PC-3 (cell line): ENCODE results near the gene TRAPPC2L. TPM values are rescaled to one million over a fixed set of nuclear protein-coding genes. Genes with fewer than 3 reads are reported as not detected.

Experiments used
- ATAC-seq: fragments of 200-7000 bp; cut with Tn5 transposase; 2 replicates; pipeline ENCODE4 v1.9.1; 2020; ENCODE audit warnings: mild to moderate bottlenecking, moderate library complexity
- BruUV-seq: library from RNA; stranded (reverse); fragments of 400-500 nt; replicated peaks from 2 replicates; lab custom pipeline; 2021; lab: Mats Ljungman, UMichigan
- CTCF ChIA-PET: fragments of 300-600 bp; sonication (Branson Sonifier 250); formaldehyde crosslinking; loops from one replicate; lab custom pipeline; 2022; ENCODE audit warnings: antibody characterized with exemption; lab: Charles Lee
- POLR2A ChIA-PET: fragments of 300-600 bp; sonication (Branson Sonifier 250); formaldehyde crosslinking; loops from one replicate; lab custom pipeline; 2022; ENCODE audit warnings: antibody characterized with exemption; ENCODE audit not compliant: unreplicated experiment; lab: Charles Lee
- DNase-seq: peaks from one replicate; pipeline ENCODE4 v3.0.0-alpha.2; 2015
- H2AFZ ChIP-seq: fragments of 300-600 bp; sonication (generic); 2 replicates; pipeline ENCODE4 v1.6.0; 2016; ENCODE audit warnings: antibody characterized with exemption, low read length
- H3F3A ChIP-seq: fragments of 300-600 bp; sonication (generic); one replicate; pipeline ENCODE4 v1.6.0; 2017; ENCODE audit warnings: antibody characterized with exemption, low read length, control low read depth, mild to moderate bottlenecking; ENCODE audit not compliant: unreplicated experiment
- H3K27ac ChIP-seq: fragments of 300-600 bp; sonication (generic); 2 replicates; pipeline ENCODE4 v1.5.1; 2016; ENCODE audit warnings: mild to moderate bottlenecking, low read length
- H3K27me3 ChIP-seq: fragments of 300-600 bp; sonication (generic); 2 replicates; pipeline ENCODE4 v1.6.1; 2016; ENCODE audit warnings: low read length, mixed read lengths
- H3K36me3 ChIP-seq: fragments of 300-600 bp; sonication (generic); 2 replicates; pipeline ENCODE4 v1.6.1; 2016; ENCODE audit warnings: low read depth, mixed run types, low read length, mixed read lengths
- H3K4me1 ChIP-seq: fragments of 300-600 bp; sonication (generic); 2 replicates; pipeline ENCODE4 v1.5.1; 2016; ENCODE audit warnings: low read length; ENCODE audit not compliant: insufficient read depth
- H3K4me2 ChIP-seq: fragments of 300-600 bp; sonication (generic); 2 replicates; pipeline ENCODE4 v1.6.0; 2016; ENCODE audit warnings: low read length
- H3K4me3 ChIP-seq: fragments of 300-600 bp; sonication (generic); 2 replicates; pipeline ENCODE4 v1.5.1; 2016; ENCODE audit warnings: mild to moderate bottlenecking, low read length, mixed read lengths
- H3K79me2 ChIP-seq: fragments of 300-600 bp; sonication (generic); 2 replicates; pipeline ENCODE4 v1.6.1; 2017; ENCODE audit warnings: low read length, mixed read lengths
- H3K9ac ChIP-seq: fragments of 300-600 bp; sonication (generic); 2 replicates; pipeline ENCODE4 v1.6.0; 2016; ENCODE audit warnings: mild to moderate bottlenecking, low read length
- H3K9me2 ChIP-seq: fragments of 300-600 bp; sonication (generic); replicated peaks from 2 replicates; pipeline ENCODE4 v1.6.1; 2016; ENCODE audit warnings: mixed run types, low read length, mixed read lengths
- H3K9me3 ChIP-seq: fragments of 300-600 bp; sonication (generic); 2 replicates; pipeline ENCODE4 v1.6.1; 2016; ENCODE audit warnings: low read length, mixed read lengths
- H4K20me1 ChIP-seq: fragments of 300-600 bp; sonication (generic); 2 replicates; pipeline ENCODE4 v1.6.1; 2016; ENCODE audit warnings: low read length, mixed read lengths
- CTCF ChIP-seq: fragments of 300-600 bp; sonication (generic); conservative IDR thresholded peaks from 2 replicates; pipeline ENCODE4 v1.5.1; 2017; ENCODE audit warnings: antibody characterized with exemption, low read depth, mild to moderate bottlenecking, low read length
- EZH2 ChIP-seq: fragments of 300-600 bp; sonication (generic); IDR thresholded peaks from one replicate; pipeline ENCODE4 v1.6.1; 2017; ENCODE audit warnings: antibody characterized with exemption, mild to moderate bottlenecking, low read length; ENCODE audit not compliant: unreplicated experiment
- EZH2phosphoT487 ChIP-seq: fragments of 300-600 bp; sonication (generic); IDR thresholded peaks from 2 replicates; pipeline ENCODE4 v1.6.1; 2018; ENCODE audit warnings: mild to moderate bottlenecking, antibody characterized with exemption, low read length, borderline replicate concordance
- intact Hi-C: fragments of 100-400 bp; cut with micrococcal nuclease; formaldehyde crosslinking; loops from 2 replicates; pipeline ENCODE4 v1.9.0; 2023
- total RNA-seq: library from RNA; depleted of rRNA; stranded (reverse); fragments of >200 nt; gene quantifications from 2 replicates; pipeline ENCODE4 v1.2.3, GENCODE V29; 2014

TRAPPC2L gene
- total RNA-seq, 1 experiment from 2014 or later = 77.5 TPM

GRCh38 chr16:88834670-88835069 is 22.3 kb upstream of the TRAPPC2L start:
- Histone ChIP-seq H3K36me3 (no peaks in the 10 kb centered on the region), H3K79me2 (no peaks in the 10 kb centered on the region), H4K20me1 (no peaks in the 10 kb centered on the region), H3K9me2 (no peaks in the 10 kb centered on the region), H3K9me3 (no peaks in the 10 kb centered on the region), H3K9ac (no peak overlapping the region), H3K27me3 (no peaks in the 10 kb centered on the region), H3K4me1 (no peaks in the 10 kb centered on the region), H2AFZ (no peak overlapping the region), H3K4me2 (no peak overlapping the region), H3K27ac (no peak overlapping the region), H3F3A (no peaks in the 10 kb centered on the region), H3K4me3 (no peak overlapping the region)
- ATAC-seq = no peak
- intact Hi-C loops = no loop called here
- TF ChIP-seq EZH2phosphoT487 (no peak), CTCF (no peak), EZH2 (no peak)
- DNase-seq = no peak
- POLR2A ChIA-PET = no interaction called here
- CTCF ChIA-PET = no interaction called here
- BruUV-seq = no TSS peak

DNA sequence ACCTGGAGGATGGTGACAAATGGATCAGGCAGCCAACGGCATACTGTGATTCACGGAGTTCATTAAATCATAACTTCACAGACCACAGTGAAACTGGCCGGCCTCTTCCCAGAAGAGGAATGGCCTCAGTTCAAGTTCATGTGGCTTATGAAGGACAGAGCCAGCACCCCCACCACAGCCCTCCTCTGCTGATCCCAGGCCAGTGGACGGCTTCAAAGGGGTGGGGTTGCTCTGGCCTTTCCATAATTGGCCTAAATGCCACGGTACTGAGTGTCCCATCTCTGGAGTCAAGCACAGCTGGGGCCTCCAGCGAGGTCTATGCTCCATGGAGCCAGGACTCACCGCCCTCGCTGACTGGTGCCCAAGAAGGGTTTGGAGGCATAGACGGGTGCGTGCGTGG is 21.5 kb upstream of the TRAPPC2L start:
- Histone ChIP-seq H3K9ac (no peak overlapping the region), H3K36me3 (no peaks in the 10 kb centered on the region), H3K27me3 (no peaks in the 10 kb centered on the region), H3K9me2 (no peaks in the 10 kb centered on the region), H3F3A (no peaks in the 10 kb centered on the region), H3K4me1 (no peaks in the 10 kb centered on the region), H3K4me2 (no peak overlapping the region), H4K20me1 (no peaks in the 10 kb centered on the region), H2AFZ (no peak overlapping the region), H3K4me3 (no peak overlapping the region), H3K79me2 (no peaks in the 10 kb centered on the region), H3K27ac (no peak overlapping the region), H3K9me3 (no peaks in the 10 kb centered on the region)
- TF ChIP-seq EZH2 (no peak), EZH2phosphoT487 (no peak), CTCF (no peak)
- no TSS peak for BruUV-seq
- ATAC-seq (no peak), DNase-seq (no peak)
- ChIA-PET CTCF (no interaction called here), POLR2A (no interaction called here)
- intact Hi-C loops = no loop called here

DNA sequence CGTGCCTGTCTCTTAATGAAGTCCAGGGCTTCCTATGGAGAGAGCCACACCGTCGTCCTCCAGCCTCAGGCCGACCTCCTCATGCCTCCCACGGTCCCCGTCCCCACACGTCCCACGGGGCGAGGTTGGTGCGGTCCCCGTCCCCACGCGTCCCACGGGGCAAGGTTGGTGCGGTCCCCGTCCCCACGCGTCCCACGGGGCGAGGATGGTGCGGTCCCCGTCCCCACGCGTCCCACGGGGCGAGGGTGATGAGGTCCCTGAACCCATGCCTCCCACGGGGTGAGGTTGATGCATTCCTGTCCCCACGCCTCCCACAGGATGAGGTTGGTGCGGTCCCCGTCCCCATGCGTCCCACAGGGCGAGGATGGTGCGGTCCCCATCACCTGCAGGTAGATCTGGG is 21.1 kb upstream of the TRAPPC2L start:
- H3K36me3 ChIP-seq = no peaks in the 10 kb centered on the region
- no peaks in the 10 kb centered on the region for H3F3A ChIP-seq
- CTCF ChIA-PET = no interaction called here
- DNase-seq (no peak), ATAC-seq (no peak)
- no peaks in the 10 kb centered on the region for H3K9me2 ChIP-seq
- intact Hi-C loops = no loop called here
- H3K27me3 ChIP-seq = no peaks in the 10 kb centered on the region
- no peaks in the 10 kb centered on the region for H3K4me1 ChIP-seq
- no TSS peak for BruUV-seq
- TF ChIP-seq EZH2 = no peak
- TF ChIP-seq CTCF = no peak
- no peak for TF ChIP-seq EZH2phosphoT487
- no peak overlapping the region for H3K27ac ChIP-seq
- POLR2A ChIA-PET = no interaction called here
- no peaks in the 10 kb centered on the region for H4K20me1 ChIP-seq
- no peak overlapping the region for H3K4me3 ChIP-seq
- H3K79me2 ChIP-seq = no peaks in the 10 kb centered on the region
- H3K4me2 ChIP-seq = no peak overlapping the region
- no peak overlapping the region for H3K9ac ChIP-seq
- no peak overlapping the region for H2AFZ ChIP-seq
- no peaks in the 10 kb centered on the region for H3K9me3 ChIP-seq
